Measurements from ENCODE around the gene NOSIP. TPM values are rescaled to one million over a fixed set of nuclear protein-coding genes. Genes with fewer than 3 reads are reported as not detected.
"Not testable (repeated sequence)": the region's sequence is repeated elsewhere in the genome, so short reads cannot be mapped to it uniquely, and the experiment has no call there.

NOSIP gene
- total RNA-seq = 78.8 TPM
- 10 to 100 TPM; 59.3 to 78.4 (median 66.5) TPM for polyA plus RNA-seq (ENCODE audit: insufficient read depth in 1 of 8, insufficient read length in 8 of 8, low replicate concordance in 1 of 8)
- long read RNA-seq, donor 1, transcript NOSIP-204 (9 exons, 1,005 nt) = major isoform, 8 of 18 reads
- long read RNA-seq, donor 1, partial matches to known transcripts = 10 of 18 reads
- long read RNA-seq, donor 1, other reads (novel, unspliced or antisense) = 0 of 18 reads
- long read RNA-seq, donor 2, partial matches to known transcripts = 0 of 3 reads
- long read RNA-seq, donor 2, other reads (novel, unspliced or antisense) = 0 of 3 reads
- long read RNA-seq, donor 3, transcript NOSIP-204 (9 exons, 1,005 nt) = major isoform, 13 of 19 reads
- long read RNA-seq, donor 3, partial matches to known transcripts = 6 of 19 reads
- long read RNA-seq, donor 3, other reads (novel, unspliced or antisense) = 0 of 19 reads
- long read RNA-seq, donor 4, transcript NOSIP-204 (9 exons, 1,005 nt) = major isoform, 7 of 18 reads
- long read RNA-seq, donor 4, partial matches to known transcripts = 11 of 18 reads
- long read RNA-seq, donor 4, other reads (novel, unspliced or antisense) = 0 of 18 reads
- long read RNA-seq, donor 5, transcript NOSIP-204 (9 exons, 1,005 nt) = major isoform, 43 of 52 reads
- long read RNA-seq, donor 5, partial matches to known transcripts = 5 of 52 reads
- long read RNA-seq, donor 5, other reads (novel, unspliced or antisense) = 0 of 52 reads
- long read RNA-seq, donor 6, transcript NOSIP-204 (9 exons, 1,005 nt) = major isoform, 27 of 36 reads
- long read RNA-seq, donor 6, partial matches to known transcripts = 5 of 36 reads
- long read RNA-seq, donor 6, other reads (novel, unspliced or antisense) = 0 of 36 reads
- long read RNA-seq, donor 7, transcript NOSIP-204 (9 exons, 1,005 nt) = major isoform, 17 of 29 reads
- long read RNA-seq, donor 7, partial matches to known transcripts = 11 of 29 reads
- long read RNA-seq, donor 7, other reads (novel, unspliced or antisense) = 0 of 29 reads
- long read RNA-seq, donor 8, transcript NOSIP-204 (9 exons, 1,005 nt) = major isoform, 10 of 44 reads
- long read RNA-seq, donor 8, partial matches to known transcripts = 25 of 44 reads
- long read RNA-seq, donor 8, other reads (novel, unspliced or antisense) = 8 of 44 reads
- long read RNA-seq, donor 9, transcript NOSIP-204 (9 exons, 1,005 nt) = major isoform, 14 of 22 reads
- long read RNA-seq, donor 9, partial matches to known transcripts = 5 of 22 reads
- long read RNA-seq, donor 9, other reads (novel, unspliced or antisense) = 0 of 22 reads
- long read RNA-seq, donor 10, transcript NOSIP-204 (9 exons, 1,005 nt) = major isoform, 23 of 26 reads
- long read RNA-seq, donor 10, partial matches to known transcripts = 0 of 26 reads
- long read RNA-seq, donor 10, other reads (novel, unspliced or antisense) = 0 of 26 reads
- long read RNA-seq, donor 11, transcript NOSIP-204 (9 exons, 1,005 nt) = major isoform, 20 of 27 reads
- long read RNA-seq, donor 11, partial matches to known transcripts = 5 of 27 reads
- long read RNA-seq, donor 11, other reads (novel, unspliced or antisense) = 0 of 27 reads

- Histone ChIP-seq H3K27me3 (ENCODE audit: control insufficient read depth, insufficient read depth, low read length) (no peaks in the 10 kb centered on the region), H3K27ac (ENCODE audit: low read length) (peak within 1 kb of the TSS; percentile 81), H3K4me3 (ENCODE audit: low read length) (peak within 1 kb of the TSS; percentile 81), H3K9me3 (replicated peaks; ENCODE audit: control insufficient read depth, low read depth, low read length) (no peaks in the 10 kb centered on the region), H3K36me3 (ENCODE audit: control insufficient read depth, insufficient read depth, low read length) (peaks cover 8% of the 10 kb centered on the region), H3K4me1 (ENCODE audit: control insufficient read depth, insufficient read depth, low read length) (peaks cover 10% of the 10 kb centered on the region)
- DNase-seq = peak; percentile 99
- 0% methylated on average over 13 of the region's 31 CpGs for WGBS (ENCODE audit: insufficient coverage)
These were observed at the start of gene NOSIP for GRCh38 chr19:49580264-49581006. TSS of gene NOSIP (minus strand) at chr19:49580556. CDS start at chr19:49560691, 19,865 bp downstream.

GRCh38 chr19:49629659-49630058 lies 49.3 kb upstream of the NOSIP start:
- Histone ChIP-seq H3K27ac (ENCODE audit: low read length) (no peak overlapping the region), H3K4me3 (ENCODE audit: low read length) (no peak overlapping the region), H3K36me3 (ENCODE audit: control insufficient read depth, insufficient read depth, low read length) (peaks cover 31% of the 10 kb centered on the region), H3K9me3 (replicated peaks; ENCODE audit: control insufficient read depth, low read depth, low read length) (no peaks in the 10 kb centered on the region), H3K27me3 (ENCODE audit: control insufficient read depth, insufficient read depth, low read length) (no peaks in the 10 kb centered on the region), H3K4me1 (ENCODE audit: control insufficient read depth, insufficient read depth, low read length) (peaks cover 8% of the 10 kb centered on the region)
- DNase-seq = no peak
- 88% methylated on average over 8 of the region's 9 CpGs for WGBS (ENCODE audit: insufficient coverage)

- DNase-seq = no peak
- peaks cover 54% of the 10 kb centered on the region for H3K36me3 ChIP-seq (ENCODE audit: control insufficient read depth, insufficient read depth, low read length)
- H3K9me3 ChIP-seq (replicated peaks; ENCODE audit: control insufficient read depth, low read depth, low read length) = no peaks in the 10 kb centered on the region
- WGBS (ENCODE audit: insufficient coverage) = no CpG with 5 or more reads among the region's 11 CpGs
- no peaks in the 10 kb centered on the region for H3K27me3 ChIP-seq (ENCODE audit: control insufficient read depth, insufficient read depth, low read length)
- no peak overlapping the region for H3K27ac ChIP-seq (ENCODE audit: low read length)
- no peak overlapping the region for H3K4me3 ChIP-seq (ENCODE audit: low read length)
- H3K4me1 ChIP-seq (ENCODE audit: control insufficient read depth, insufficient read depth, low read length) = peaks cover 5% of the 10 kb centered on the region
These were observed 45.9 kb upstream of the NOSIP start for GRCh38 chr19:49626226-49626625.

GRCh38 chr19:49624967-49625910 lies 44.9 kb upstream of the NOSIP start:
- Histone ChIP-seq H3K27ac (ENCODE audit: low read length) (no peak overlapping the region), H3K9me3 (replicated peaks; ENCODE audit: control insufficient read depth, low read depth, low read length) (no peaks in the 10 kb centered on the region), H3K27me3 (ENCODE audit: control insufficient read depth, insufficient read depth, low read length) (no peaks in the 10 kb centered on the region), H3K36me3 (ENCODE audit: control insufficient read depth, insufficient read depth, low read length) (peaks cover 60% of the 10 kb centered on the region), H3K4me3 (ENCODE audit: low read length) (no peak overlapping the region), H3K4me1 (ENCODE audit: control insufficient read depth, insufficient read depth, low read length) (no peaks in the 10 kb centered on the region)
- no peak for DNase-seq
- 80% methylated on average over 13 of the region's 27 CpGs for WGBS (ENCODE audit: insufficient coverage)

- H3K4me3 ChIP-seq (ENCODE audit: low read length); H3K4me1 ChIP-seq (ENCODE audit: control insufficient read depth, insufficient read depth, low read length); H3K9me3 ChIP-seq (replicated peaks; ENCODE audit: control insufficient read depth, low read depth, low read length); H3K27ac ChIP-seq (ENCODE audit: low read length); DNase-seq; H3K27me3 ChIP-seq (ENCODE audit: control insufficient read depth, insufficient read depth, low read length): not testable (repeated sequence)
- peaks cover 76% of the 10 kb centered on the region for H3K36me3 ChIP-seq (ENCODE audit: control insufficient read depth, insufficient read depth, low read length)
- 90% methylated on average over 10 of the region's 13 CpGs for WGBS (ENCODE audit: insufficient coverage)
These were observed 37.5 kb upstream of the NOSIP start for GRCh38 chr19:49617860-49618259.

- Histone ChIP-seq H3K4me3 (ENCODE audit: low read length) (no peak overlapping the region), H3K27ac (ENCODE audit: low read length) (no peak overlapping the region), H3K9me3 (replicated peaks; ENCODE audit: control insufficient read depth, low read depth, low read length) (peaks cover 3% of the 10 kb centered on the region), H3K27me3 (ENCODE audit: control insufficient read depth, insufficient read depth, low read length) (no peaks in the 10 kb centered on the region), H3K36me3 (ENCODE audit: control insufficient read depth, insufficient read depth, low read length) (peaks cover 72% of the 10 kb centered on the region), H3K4me1 (ENCODE audit: control insufficient read depth, insufficient read depth, low read length) (no peaks in the 10 kb centered on the region)
- no peak for DNase-seq
- 100% methylated on average over 3 of the region's 7 CpGs for WGBS (ENCODE audit: insufficient coverage)
These were observed 36.6 kb upstream of the NOSIP start for GRCh38 chr19:49616945-49617344.

- no peak overlapping the region for H3K4me3 ChIP-seq (ENCODE audit: low read length)
- peaks cover 68% of the 10 kb centered on the region for H3K36me3 ChIP-seq (ENCODE audit: control insufficient read depth, insufficient read depth, low read length)
- WGBS (ENCODE audit: insufficient coverage) = 100% methylated on average over 2 of the region's 7 CpGs
- H3K4me1 ChIP-seq (ENCODE audit: control insufficient read depth, insufficient read depth, low read length) = no peaks in the 10 kb centered on the region
- H3K27ac ChIP-seq (ENCODE audit: low read length) = no peak overlapping the region
- peaks cover 3% of the 10 kb centered on the region for H3K9me3 ChIP-seq (replicated peaks; ENCODE audit: control insufficient read depth, low read depth, low read length)
- DNase-seq = no peak
- no peaks in the 10 kb centered on the region for H3K27me3 ChIP-seq (ENCODE audit: control insufficient read depth, insufficient read depth, low read length)
These were observed 36.2 kb upstream of the NOSIP start for GRCh38 chr19:49616532-49616931.

- H3K27me3 ChIP-seq (ENCODE audit: control insufficient read depth, insufficient read depth, low read length) = no peaks in the 10 kb centered on the region
- peaks cover 68% of the 10 kb centered on the region for H3K36me3 ChIP-seq (ENCODE audit: control insufficient read depth, insufficient read depth, low read length)
- no peak overlapping the region for H3K27ac ChIP-seq (ENCODE audit: low read length)
- DNase-seq = no peak
- no peak overlapping the region for H3K4me3 ChIP-seq (ENCODE audit: low read length)
- 94% methylated on average over 21 of the region's 23 CpGs for whole genome bisulfite sequencing (ENCODE audit: insufficient coverage)
- peaks cover 3% of the 10 kb centered on the region for H3K9me3 ChIP-seq (replicated peaks; ENCODE audit: control insufficient read depth, low read depth, low read length)
- no peaks in the 10 kb centered on the region for H3K4me1 ChIP-seq (ENCODE audit: control insufficient read depth, insufficient read depth, low read length)
These were observed 35.5 kb upstream of the NOSIP start for GRCh38 chr19:49615861-49616260.

Measured in muscle of leg (tissue), 16 donors.